ENCODE data around the gene SLC22A2. TPM values are rescaled to one million over a fixed set of nuclear protein-coding genes. Genes with fewer than 3 reads are reported as not detected.
A peak's percentile ranks its signal among the peaks of the same experiment; 100 is the strongest.

SLC22A2 gene
- total RNA-seq, 1 donor from 2014 or later = not detected

DNA sequence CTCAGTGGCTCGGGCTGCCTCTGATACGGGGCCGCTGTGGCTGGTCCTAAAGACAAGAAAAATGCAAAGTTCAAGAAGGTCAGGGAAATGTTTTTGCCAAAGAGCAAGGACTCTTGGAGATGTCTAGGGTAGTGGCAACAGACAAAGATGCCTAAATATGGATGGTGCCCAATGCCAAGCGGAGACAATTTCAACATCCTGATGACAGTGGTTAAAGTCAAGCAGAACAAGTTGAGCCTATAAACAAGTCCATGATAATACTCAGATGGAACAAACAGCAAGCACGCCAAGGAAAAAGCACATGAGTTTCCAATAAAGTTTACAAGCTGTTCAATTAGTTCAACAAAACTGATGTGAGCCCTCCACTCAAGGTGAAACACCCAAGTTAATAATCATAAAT is 85.9 kb downstream of the SLC22A2 start:
- no peak for DNase-seq (ENCODE audit: low read depth)

DNA sequence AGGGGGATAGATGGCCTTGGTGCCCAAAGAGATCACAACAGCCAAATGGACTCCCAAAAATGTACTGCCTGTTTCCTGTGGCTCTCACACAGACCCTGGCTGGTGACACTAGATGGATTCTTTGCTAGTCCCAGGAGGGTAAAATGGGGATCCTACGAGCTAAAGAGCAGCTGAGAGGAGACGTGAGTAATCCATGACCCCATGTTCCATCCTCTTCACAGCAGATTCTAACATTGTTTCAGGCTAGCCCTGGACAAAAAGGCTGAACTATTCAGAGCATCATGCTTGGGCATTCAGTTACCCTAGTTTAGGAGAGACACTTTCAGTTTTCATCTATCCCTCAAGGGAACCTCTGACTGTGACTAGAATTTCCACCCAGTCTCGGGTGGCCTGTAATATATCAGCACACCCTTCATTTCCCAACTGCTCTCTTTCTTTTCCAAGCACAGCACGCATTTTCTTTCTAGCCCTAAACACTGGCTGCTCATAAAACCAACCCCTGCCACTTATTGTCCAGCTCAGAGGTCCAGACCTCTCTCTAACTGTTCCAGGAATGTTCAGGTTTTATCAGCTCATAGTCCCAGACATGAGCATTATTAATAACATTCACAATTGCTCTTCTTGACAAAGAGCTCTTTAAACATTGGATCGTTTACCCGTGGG is 88.5 kb downstream of the SLC22A2 start:
- peak; percentile 37 for DNase-seq (ENCODE audit: low read depth)

DNA sequence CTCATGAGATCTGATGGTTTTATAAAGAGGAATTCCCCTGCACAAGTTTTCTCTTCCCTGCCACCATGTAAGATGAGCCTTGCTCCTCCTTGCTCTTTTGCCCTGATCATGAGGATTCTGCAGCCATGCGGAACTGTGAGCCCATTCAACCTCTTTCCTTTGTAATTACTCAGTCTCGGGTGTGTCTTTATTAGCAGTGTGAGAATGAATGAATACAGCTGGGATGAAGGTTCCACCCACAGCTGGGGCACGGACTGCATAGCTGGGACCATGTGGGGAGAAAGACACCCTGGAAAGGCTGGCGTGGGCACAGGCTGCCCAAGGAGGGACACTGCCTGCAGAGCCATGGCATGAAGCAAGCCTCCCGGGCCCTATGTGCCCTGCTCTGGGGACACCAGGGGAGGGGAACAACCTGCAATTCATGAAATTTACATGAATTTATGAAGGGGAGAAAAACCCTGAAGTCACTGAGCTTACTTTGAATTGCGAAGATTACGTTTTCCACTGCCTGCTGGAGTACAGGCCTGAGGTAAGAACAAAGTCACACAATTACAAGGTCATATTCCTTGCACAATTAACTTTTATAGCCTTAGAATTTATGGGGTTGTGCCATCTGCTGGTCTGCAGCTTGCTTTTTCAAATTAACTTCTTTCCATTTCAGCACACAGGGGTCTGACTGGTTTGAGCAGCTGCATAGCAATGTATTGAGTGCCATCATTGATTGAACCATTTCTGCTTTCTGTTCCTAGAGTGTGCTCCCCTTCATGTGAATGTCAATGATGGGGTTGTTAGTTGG is 90.8 kb downstream of the SLC22A2 start:
- DNase-seq (ENCODE audit: low read depth) = no peak

Other genes with a start within 250 kb of the SLC22A2 start
- gene SLC22A1, start 137.0 kb downstream of the SLC22A2 start, total RNA-seq = 0.19 and 0.31 TPM in 2 replicates
- not detected in 2 replicates for gene SLC22A3, start 89.6 kb upstream of the SLC22A2 start, total RNA-seq

Measured in myocyte (in vitro differentiated cells).